Peyer's patch (tissue), 4 donors: ENCODE results near the gene POLD2. TPM values are rescaled to one million over a fixed set of nuclear protein-coding genes. Genes with fewer than 3 reads are reported as not detected.

Experiments
- DNase-seq, 3 donors: peaks; one replicate each; pipeline ENCODE4 v3.0.0-alpha.2; 2017 to 2019
- H3K27ac ChIP-seq, 4 donors: fragments of 200-600 bp; sonication (generic); one replicate each; pipeline ENCODE4 v1.5.1; 2016 to 2019
- H3K27me3 ChIP-seq, 2 donors: fragments of 200-600 bp; sonication (generic); one replicate each; pipeline ENCODE4 v1.5.1; 2019
- H3K36me3 ChIP-seq, 3 donors: fragments of 200-600 bp; sonication (generic); one replicate each; pipeline ENCODE4 v1.5.1; 2016 to 2019
- H3K4me1 ChIP-seq, 4 donors: fragments of 200-600 bp; sonication (generic); one replicate each; pipeline ENCODE4 v1.5.1; 2016 to 2019
- H3K4me3 ChIP-seq, 4 donors: fragments of 200-600 bp; sonication (generic); 1 replicate in 3 of 4; 2 replicates in 1 of 4; pipeline ENCODE4 v1.5.1; 2016 to 2019; ENCODE audit warnings: mild to moderate bottlenecking in 1 of 4
- H3K9me3 ChIP-seq, 4 donors: fragments of 200-600 bp; sonication (generic); one replicate each; pipeline ENCODE4 v1.5.1; 2016 to 2019; ENCODE audit warnings: mild to moderate bottlenecking in 1 of 4
- POLR2A ChIP-seq, 2 donors: fragments of 450-650 bp; IDR thresholded peaks; one replicate each; pipeline ENCODE4 v1.5.1; 2017; ENCODE audit warnings: antibody characterized with exemption in 2 of 2, mild to moderate bottlenecking in 2 of 2, moderate library complexity in 2 of 2
- total RNA-seq, 4 donors: library from RNA; depleted of rRNA; stranded (reverse); fragments of >200 nt; gene quantifications; one replicate each; pipeline ENCODE4 v1.1.0, GENCODE V29; 2016
- TF ChIP-seq, protein P1 (sequence below), 6 experiments: fragments of 450-650 bp in 4 of 6; fragments of 200-600 bp in 2 of 6; sonication (generic) in 1 of 6; IDR thresholded peaks; one replicate each; pipeline ENCODE4 v1.5.1; 2017 to 2019; ENCODE audit warnings: antibody characterized with exemption in 6 of 6, mild to moderate bottlenecking in 3 of 6, moderate library complexity in 1 of 6

The POLD2 gene
- total RNA-seq, 4 donors from 2014 or later, result 7.4 to 80.9 (median 28.4) TPM

- Histone ChIP-seq H3K27ac (peak overlapping the region in 1 of 4 donors; percentile 92), H3K36me3 (peaks cover 0 to 63% (median 0%) of the 10 kb centered on the region in 3 donors), H3K4me3 (no peak overlapping the region), H3K4me1 (peaks cover 0 to 22% (median 11%) of the 10 kb centered on the region in 4 donors), H3K27me3 (no peaks in the 10 kb centered on the region), H3K9me3 (no peaks in the 10 kb centered on the region)
- no peak for TF ChIP-seq POLR2A (IDR thresholded peaks at IDR 0.05)
- TF ChIP-seq, protein P1, sequence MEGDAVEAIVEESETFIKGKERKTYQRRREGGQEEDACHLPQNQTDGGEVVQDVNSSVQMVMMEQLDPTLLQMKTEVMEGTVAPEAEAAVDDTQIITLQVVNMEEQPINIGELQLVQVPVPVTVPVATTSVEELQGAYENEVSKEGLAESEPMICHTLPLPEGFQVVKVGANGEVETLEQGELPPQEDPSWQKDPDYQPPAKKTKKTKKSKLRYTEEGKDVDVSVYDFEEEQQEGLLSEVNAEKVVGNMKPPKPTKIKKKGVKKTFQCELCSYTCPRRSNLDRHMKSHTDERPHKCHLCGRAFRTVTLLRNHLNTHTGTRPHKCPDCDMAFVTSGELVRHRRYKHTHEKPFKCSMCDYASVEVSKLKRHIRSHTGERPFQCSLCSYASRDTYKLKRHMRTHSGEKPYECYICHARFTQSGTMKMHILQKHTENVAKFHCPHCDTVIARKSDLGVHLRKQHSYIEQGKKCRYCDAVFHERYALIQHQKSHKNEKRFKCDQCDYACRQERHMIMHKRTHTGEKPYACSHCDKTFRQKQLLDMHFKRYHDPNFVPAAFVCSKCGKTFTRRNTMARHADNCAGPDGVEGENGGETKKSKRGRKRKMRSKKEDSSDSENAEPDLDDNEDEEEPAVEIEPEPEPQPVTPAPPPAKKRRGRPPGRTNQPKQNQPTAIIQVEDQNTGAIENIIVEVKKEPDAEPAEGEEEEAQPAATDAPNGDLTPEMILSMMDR (IDR thresholded peaks at IDR 0.05), result no peak
- peak in 1 of 3 donors; percentile 46 for DNase-seq
Observed at GRCh38 chr7:44079331-44080021, 43.9 kb downstream of the POLD2 start.

- peaks cover 0 to 72% (median 0%) of the 10 kb centered on the region in 3 donors for H3K36me3 ChIP-seq
- TF ChIP-seq, protein P1 (IDR thresholded peaks at IDR 0.05), result no peak
- no peak for TF ChIP-seq POLR2A (IDR thresholded peaks at IDR 0.05)
- no peak overlapping the region for H3K4me3 ChIP-seq
- no peaks in the 10 kb centered on the region for H3K9me3 ChIP-seq
- peak in 1 of 3 donors; percentile 34 for DNase-seq
- H3K27ac ChIP-seq, result peak overlapping the region in 1 of 4 donors; percentile 10
- peaks cover 0 to 32% (median 17%) of the 10 kb centered on the region in 4 donors for H3K4me1 ChIP-seq
- no peaks in the 10 kb centered on the region for H3K27me3 ChIP-seq
Observed at GRCh38 chr7:44078521-44078920, 44.8 kb downstream of the POLD2 start.

GRCh38 chr7:44077681-44078091 lies 45.7 kb downstream of the POLD2 start:
- H3K36me3 ChIP-seq, result peaks cover 0 to 79% (median 0%) of the 10 kb centered on the region in 3 donors
- TF ChIP-seq, protein P1 (IDR thresholded peaks at IDR 0.05), result no peak
- H3K4me1 ChIP-seq, result peaks cover 7 to 40% (median 22%) of the 10 kb centered on the region in 4 donors
- H3K4me3 ChIP-seq, result no peak overlapping the region
- H3K27ac ChIP-seq, result no peak overlapping the region
- H3K27me3 ChIP-seq, result no peaks in the 10 kb centered on the region
- no peaks in the 10 kb centered on the region for H3K9me3 ChIP-seq
- DNase-seq, result peak in 2 of 3 donors; percentile 26 to 40

- Histone ChIP-seq H3K27me3 (no peaks in the 10 kb centered on the region), H3K36me3 (peaks cover 0 to 81% (median 0%) of the 10 kb centered on the region in 3 donors), H3K9me3 (no peaks in the 10 kb centered on the region), H3K27ac (no peak overlapping the region), H3K4me1 (peaks cover 7 to 46% (median 22%) of the 10 kb centered on the region in 4 donors), H3K4me3 (no peak overlapping the region)
- peak in 2 of 3 donors; percentile 26 to 38 for DNase-seq
- no peak for TF ChIP-seq POLR2A (IDR thresholded peaks at IDR 0.05)
- TF ChIP-seq, protein P1 (IDR thresholded peaks at IDR 0.05), result no peak
Observed at GRCh38 chr7:44077061-44077460, 46.3 kb downstream of the POLD2 start.

- Histone ChIP-seq H3K36me3 (peaks cover 0 to 81% (median 0%) of the 10 kb centered on the region in 3 donors), H3K9me3 (no peaks in the 10 kb centered on the region), H3K4me1 (peaks cover 7 to 51% (median 21%) of the 10 kb centered on the region in 4 donors), H3K27me3 (no peaks in the 10 kb centered on the region), H3K27ac (peak overlapping the region in 2 of 4 donors; percentile 9 to 76), H3K4me3 (no peak overlapping the region)
- DNase-seq, result peak in 2 of 3 donors; percentile 76 to 78
- no peak for TF ChIP-seq POLR2A (IDR thresholded peaks at IDR 0.05)
- TF ChIP-seq, protein P1 (IDR thresholded peaks at IDR 0.05), result peak in 1 of 6 experiments; percentile 12
Observed at GRCh38 chr7:44076101-44076895, 47.0 kb downstream of the POLD2 start.
